Measurements from ENCODE around the gene PTPN7.
"Not testable (repeated sequence)": the region's sequence is repeated elsewhere in the genome, so short reads cannot be mapped to it uniquely, and the experiment has no call there.

PTPN7 gene

DNA sequence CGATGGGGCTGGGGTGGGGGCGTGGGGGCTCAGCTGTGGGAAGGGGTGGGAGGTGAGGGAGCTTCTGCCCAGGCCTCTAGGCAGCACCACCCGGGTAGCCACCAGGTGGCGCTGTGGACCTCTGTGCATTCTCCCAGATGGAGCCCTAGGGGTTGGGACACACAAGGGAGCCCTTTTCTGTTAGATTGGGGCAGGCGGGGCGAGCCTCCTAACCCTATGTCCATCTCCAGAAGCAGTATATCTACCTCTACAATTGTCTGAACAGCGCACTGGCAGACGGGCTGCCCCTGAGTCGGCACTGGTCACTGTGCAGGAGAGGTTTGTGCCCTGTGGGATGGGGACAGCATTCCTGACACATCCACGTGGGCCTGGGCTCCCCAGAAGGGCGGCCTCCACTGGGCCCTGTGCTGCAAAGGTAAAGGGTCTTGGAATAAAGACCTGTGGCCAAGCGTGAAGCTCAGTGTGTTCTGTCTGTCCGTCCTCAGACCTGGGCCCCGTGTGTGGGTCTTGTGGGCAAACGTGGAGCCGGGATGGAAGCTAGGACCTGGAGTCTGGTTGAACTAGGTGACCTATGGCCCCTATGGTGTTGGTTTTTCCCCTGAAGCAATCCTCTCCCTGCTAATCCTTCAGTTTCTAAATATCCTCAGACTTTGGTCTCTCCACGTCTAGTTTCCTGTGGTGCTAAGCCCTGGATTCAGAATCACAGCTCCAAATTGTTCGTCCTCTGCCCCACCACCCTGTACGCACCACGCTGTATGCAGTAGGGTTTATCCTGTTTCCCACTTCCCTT, 28.8 kb upstream of the PTPN7 start:
- peak; percentile 83 for DNase-seq

DNA sequence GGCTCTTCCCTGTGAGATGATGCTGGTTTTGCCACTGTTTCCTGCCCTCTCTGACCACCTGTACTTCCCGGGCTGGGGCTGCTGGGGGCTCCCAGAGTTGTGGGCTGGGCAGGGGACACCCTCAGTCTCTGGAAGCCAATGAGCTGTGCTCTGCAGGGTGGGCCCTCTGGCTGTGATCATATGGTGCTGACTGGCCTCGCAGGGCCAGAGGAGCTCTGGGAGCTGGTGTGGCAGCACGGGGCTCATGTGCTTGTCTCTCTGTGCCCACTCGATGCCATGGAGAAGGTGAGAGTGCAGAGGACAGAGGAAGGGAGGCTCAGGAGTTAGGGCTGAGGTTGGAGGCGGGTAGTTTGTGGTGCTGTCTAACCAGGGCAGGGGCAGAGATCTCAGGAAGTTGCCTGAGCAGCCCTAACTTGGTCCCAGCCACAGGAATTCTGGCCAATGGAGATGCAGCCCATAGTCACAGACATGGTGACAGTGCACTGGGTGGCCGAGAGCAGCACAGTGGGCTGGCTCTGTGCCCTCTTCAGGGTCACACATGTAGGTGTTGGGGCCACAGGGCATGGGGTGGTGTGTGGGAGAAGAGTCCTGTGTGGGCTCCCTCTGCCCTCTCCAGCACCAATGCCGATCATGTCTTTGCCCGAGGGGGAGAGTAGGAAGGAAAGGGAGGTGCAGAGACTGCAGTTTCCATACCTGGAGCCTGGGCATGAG, 27.4 kb upstream of the PTPN7 start:
- no peak for DNase-seq

DNA sequence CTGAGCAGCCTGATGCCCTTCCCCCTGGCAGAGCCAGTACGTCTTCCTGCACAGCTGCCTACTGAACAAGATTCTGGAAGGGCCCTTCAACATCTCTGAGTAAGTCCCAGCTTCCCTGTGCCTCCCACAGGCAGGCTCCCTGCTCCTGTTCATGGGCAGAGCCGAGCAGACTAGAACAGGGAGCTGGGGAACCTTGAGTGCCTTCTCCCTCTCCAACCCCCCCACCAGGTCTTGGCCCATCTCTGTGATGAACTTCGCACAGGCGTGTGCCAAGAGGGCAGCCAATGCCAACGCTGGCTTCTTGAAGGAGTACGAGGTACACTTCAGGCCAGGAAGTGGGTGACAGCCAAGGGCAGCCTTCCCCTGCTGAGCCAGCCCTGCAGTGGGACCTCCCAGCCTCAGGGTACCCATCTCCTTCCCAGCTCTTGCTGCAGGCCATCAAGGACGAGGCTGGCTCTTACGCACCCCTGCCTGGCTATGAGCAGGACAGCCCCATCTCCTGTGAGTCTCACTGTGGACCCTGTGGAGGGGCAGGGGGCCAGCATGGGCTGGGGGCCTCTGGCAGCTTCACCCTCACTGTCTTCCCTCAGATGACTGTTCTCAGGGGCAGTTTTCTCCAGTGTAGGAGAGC, 26.8 kb upstream of the PTPN7 start:
- DNase-seq = no peak

DNA sequence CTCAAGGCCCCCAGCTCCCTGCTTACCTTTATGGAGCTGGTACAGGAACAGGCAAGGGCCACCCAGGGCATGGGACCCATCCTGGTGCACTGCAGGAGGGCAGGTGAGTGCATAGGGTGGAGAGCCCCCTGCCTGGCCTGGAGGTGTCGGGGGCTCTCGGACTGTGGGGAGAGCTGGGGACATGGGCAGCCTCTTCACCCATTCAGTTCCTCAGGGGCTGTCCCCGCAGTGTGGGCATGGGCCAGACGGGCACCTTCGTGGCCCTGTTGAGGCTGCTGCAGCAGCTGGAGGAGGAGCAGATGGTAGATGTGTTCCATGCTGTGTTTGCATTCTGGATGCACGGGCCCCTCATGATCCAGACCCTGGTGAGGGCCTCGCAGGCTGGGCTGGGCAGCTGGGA, 25.9 kb upstream of the PTPN7 start:
- no peak for DNase-seq

DNA sequence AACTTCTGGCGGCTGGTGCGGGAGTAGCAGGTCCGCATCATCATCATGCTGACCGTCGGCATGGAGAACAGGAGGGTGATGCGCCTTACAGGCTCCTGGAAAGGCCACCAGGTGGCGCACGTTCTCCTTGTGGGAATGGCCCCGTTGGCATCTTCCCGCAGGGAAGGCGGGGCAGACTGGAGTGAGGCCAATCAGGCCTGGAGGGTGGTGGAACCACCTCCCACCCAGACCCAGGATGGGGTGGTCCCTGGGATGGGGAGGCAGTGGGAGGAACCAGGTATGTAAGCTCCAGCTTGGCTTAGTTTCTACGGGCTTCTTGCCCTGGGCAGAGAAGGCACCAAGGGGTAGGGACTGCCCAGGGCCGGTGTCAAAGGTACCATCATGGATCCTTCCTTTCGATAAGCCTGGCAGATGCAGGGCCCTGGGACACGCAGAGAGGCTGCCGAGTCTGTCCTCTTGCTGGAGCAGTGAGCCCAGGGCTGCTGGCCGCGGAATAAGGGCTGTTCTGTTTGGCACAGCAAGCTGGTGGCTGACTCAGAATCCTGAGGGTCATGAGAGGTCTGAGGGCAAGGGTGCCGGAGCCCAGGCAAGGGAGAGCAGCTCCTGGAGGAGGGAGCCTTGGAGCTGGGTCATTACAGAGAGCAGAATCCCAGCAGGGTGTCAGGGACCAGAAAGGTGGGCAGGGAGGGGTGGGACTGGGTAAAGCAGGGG, 24.5 kb upstream of the PTPN7 start:
- peak; percentile 82 for DNase-seq

DNA sequence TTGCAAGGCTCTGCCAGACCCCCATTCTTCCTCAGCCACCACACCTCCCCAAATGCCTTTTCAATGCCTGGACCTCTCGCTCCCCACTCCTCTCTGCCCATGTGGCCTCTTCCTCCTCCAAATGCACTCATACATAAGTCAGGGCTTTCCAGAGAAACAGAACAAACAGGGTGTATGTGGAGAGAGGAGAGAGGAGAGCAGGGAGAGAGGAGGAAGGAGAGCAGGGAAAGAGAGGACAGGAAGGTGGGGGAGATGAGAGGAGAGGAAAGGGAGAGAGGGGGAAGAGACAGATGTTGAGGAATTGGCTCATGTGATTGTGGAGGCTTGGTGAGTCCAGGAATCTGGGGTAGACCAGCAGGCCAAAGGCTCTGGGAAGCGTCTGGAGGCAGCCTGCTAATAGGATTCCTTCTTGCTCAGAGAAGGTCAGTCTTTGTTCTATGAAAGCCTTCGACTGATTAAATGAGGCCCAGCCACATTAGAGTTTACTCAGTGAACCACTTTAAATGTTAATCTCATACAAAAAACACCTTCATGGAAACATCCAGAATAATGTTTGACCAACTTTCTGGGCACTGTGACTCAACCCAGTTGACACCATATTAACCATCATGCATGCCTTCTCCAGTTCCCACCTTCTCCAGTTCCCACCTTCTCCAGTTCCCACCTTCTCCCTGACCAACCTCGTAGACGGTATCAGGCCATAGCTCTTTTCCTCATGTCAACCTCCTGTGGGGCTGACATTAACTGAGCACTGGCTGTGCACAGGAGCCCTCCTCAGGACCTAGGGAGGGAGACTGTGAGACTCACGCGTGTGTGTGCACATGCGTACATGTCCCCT, 21.9 kb upstream of the PTPN7 start:
- no peak for DNase-seq

DNA sequence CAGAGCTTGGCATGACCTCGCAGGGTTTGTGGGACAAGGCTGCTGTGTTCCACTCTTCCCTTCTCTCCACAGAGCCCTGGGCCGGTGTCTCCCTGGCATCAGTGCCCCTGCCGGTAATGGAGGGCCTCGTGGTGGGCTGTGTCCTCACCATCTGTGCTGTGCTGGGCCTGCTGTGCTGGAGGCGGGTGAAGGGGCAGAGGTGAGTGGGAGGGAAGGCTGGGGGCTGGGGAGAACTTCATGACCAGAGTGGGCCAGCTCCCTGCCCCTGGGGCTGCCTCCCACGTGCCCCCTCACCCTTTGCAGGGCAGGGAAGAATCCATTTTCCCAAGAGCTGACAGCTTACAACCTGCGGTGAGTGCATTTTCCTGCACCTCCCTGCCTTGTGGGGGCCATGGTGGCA, 21.2 kb upstream of the PTPN7 start:
- no peak for DNase-seq

DNA sequence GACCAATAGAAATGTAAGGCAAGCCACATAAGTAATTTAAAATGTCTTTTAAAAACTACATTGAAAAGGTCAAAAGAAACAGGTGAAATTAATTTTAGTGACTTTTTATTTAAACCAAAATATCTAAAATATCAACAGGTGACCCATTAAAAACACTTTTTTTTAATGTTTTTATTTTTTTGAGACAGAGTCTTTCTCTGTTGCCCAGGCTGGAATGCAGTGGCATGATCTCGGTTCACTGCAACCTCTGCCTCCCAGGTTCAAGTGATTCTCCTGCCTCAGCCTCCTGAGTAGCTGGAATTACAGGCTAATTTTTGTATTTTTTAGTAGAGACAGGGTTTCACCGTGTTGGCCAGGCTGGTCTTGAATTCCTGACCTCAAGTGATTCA, 20.3 kb upstream of the PTPN7 start:
- DNase-seq = not testable (repeated sequence)

DNA sequence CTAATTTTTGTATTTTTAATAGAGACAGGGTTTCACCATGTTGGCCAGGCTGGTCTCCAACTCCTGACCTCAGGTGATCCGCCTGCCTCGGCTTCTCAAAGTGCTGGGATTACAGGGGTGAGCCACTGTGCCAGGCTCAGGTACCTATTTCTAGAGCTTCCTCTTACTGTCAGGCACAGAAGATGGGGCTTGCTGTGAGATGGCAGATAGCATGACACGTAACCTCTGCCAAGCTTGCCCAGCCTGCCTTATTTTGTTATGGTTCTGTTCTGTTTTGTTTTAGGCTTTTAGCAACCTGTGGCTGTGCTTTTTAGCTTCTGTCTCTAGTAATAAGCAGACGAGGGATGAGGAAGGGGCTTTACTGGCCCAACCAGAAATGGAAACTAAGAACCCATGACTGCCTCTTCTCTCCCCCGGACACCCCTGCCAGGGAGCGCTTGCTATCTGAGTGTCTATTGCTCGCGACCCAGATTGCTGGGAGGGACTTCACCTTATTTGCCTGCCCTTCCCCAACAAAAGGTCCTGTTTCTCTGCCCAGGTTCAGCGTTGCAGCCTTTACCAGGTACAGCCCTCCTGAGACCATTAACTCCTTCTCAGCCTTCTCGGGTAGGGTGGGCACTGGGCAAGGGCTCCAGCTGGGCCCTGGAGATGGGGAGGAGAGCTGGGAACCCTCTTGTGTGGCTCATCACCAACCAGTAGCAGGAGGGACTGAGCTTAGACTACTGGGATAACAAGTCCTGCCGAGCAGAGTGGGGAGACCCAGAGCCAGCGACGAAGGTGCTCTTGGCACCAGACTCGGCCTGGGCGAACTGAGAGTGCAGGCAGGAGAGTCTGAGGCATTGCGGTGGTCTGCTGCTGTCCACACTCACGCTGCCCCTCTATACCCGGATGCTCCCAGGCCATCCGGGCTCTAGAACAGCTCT, 19.7 kb upstream of the PTPN7 start:
- no peak for DNase-seq

DNA sequence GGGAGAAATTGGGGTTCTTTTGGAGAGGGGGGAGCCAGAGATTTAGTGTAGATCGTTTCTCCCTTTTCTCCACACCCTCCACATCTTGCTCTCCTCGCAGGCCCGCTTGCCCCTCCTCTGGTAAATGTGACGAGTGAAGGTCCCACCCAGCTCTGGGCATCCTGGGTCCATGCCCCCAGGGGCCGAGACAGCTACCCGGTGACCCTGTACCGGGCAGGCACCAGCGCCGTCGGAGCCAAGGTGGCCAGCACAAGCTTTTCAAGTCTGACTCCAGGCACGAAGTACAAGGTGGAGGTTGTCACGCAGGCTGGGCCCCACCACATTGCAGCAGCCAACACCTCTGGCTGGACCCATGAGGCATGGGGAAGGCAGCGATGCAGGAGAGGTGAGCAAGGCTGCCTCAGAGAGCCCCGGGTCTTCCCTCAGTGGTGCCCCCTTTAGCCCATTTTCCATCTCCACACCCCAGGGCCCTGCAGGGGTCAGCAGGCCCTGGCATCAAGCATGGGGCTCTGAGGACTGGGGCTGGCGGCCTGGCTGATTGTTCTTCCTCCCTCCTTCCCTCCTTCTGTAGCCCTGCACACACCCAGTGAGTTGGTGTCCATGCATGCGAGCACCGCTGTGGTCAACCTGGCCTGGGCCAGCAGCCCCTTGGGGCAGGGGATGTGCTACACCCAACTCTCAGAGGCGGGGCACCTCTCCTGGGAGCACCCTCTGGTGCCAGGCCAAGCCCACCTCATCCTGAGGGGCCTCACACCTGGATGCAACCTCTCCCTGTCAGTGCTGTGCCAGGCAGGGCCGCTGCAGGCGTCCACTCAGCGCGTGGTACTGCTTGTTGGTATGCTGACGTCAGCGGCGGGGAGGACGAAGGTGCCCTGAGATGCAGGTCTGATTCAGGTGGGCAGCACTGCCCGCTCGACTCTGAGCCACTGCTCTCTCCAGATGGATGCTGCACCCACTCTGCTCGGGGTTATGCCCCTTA, 16.8 kb upstream of the PTPN7 start:
- no peak for DNase-seq

DNA sequence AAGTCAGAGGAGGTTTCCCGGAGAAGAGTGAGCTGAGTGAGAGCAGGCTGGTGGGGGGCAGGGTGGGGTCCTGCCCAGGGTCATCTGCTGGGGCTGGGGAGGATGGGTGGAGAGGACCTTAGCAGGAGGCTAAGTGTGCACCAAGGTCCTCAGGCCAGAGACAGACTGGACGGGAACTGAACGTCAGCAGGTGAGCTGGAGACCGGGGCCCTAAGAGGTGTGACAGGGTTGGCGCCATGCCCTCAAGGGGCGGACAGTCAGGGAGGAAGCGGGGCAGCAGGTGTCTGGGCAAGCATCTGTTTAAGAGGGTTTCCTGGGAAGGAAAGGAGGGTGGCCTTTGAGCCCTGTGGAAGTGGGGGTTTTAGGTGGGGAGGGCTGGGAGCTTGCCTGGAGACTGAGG, 13.6 kb upstream of the PTPN7 start:
- no peak for DNase-seq

DNA sequence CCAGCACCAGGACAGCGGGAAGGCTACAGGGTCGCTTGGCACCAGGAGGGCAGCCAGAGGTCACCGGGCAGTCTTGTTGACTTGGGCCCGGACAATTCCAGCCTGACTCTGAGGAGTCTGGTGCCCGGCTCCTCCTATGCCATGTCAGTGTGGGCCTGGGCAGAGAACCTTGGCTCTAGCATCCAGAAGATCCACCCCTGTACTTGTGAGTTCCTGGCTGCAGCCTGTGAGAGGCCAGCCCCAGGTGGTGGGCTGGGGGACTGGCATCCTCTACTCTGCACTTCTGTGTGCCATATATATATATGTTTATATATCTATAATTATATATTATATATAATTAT, 11.6 kb upstream of the PTPN7 start:
- no peak for DNase-seq

DNA sequence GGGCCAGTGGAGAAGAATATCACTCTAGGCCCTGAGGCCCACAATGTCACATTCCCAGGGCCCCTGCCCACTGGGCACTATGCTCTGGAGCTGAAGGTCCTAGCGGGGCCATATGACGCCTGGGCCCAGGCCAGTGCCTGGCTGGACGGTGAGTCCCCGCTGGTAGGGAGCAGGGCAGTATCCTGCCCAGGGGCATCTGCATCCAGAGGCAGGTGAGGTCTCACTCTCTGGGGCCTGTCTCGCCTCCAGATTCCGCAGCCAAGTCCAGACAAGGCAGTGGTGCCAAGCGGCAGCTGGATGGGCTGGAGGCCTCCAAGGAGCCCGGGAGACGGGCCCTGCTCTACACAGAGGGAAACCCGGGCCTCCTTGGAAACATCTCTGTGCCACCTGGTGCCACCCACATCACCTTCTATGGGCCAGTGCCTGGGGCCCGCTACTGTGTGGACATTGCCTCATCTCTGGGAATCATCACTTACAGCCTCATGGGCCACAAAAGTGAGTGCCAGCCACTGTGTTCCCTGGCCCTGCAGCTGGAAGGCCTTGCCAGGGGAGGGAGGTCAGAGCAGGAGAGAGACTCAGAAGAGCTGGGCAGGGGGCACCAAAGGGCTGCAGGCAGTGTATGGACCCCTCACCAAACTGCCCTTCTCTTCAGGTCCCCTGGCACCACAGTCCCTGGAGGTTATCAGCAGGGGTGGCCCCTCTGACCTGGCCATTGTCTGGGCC, 11.1 kb upstream of the PTPN7 start:
- no peak for DNase-seq

DNA sequence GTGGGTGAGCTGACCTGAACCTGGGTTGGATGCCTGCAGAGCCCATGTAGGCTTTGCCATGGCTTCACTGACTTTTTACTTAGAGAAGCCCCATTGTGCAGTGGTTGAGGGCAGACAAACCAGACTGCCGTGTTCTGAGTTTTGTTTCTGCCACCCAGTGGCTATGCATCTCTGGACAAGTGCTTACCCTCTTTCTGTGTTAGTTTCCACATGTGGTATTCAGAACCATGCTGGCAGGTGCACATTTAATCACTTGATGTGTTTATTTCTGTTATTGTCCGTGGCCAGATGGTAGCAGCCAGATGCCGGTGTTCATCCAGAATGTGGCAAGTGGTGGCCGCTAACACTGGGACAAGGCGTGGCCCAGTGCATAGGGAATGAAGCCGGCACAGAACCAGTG, 10.3 kb upstream of the PTPN7 start:
- no peak for DNase-seq

DNA sequence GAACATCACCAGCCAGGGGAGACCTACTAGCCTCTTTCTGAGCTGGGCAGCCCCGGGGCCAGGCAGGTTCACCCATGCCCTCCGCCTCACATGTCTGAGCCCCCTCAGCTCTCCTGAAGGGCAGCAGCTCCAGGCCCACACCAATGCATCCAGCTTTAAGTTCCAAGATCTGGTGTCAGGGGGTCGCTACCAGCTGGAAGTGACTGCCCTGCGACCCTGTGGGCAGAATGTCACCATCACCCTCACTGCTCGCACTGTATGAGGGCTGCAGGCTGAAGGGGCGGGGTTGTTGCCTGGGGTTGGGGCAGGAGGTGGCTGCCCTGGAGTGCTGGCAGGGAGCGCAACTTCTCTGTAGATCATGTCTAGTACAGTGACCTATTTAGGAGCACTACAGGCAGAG, 8.5 kb upstream of the PTPN7 start:
- no peak for DNase-seq

DNA sequence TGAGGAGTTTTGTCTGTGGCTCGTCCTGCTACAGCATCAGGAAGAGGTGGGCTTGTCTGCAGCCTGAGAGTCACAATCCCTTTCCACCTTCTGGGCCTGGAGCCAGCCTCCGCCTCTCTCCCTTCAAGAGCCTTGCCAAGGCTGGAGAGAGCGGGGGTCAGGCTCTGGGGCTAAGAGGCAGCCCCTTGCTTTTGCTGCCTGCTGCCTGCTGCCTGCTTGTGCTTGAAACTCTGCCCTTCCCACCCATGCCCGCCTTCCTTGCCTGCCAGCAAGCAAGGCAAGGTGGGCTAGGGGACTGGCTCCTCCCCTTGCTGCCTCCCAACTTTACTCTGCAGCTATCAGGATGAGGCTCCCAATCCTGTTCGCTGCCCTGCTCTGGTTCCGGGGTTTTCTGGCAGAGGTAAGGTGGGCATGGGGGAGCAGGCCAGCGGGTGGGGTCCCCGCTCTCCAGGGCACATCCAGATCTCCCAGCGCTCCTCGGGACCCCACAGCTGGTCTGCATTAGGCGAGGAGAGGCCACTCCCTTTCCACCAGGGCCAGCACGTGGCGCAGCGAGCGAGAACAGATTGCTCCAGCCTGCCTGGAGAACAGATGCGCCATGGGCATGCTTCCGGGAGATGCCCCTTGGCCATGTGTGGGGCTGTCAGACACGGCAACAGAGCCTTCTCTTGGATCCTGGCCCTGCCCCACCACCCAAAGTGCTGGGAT, 7.5 kb upstream of the PTPN7 start:
- no peak for DNase-seq

DNA sequence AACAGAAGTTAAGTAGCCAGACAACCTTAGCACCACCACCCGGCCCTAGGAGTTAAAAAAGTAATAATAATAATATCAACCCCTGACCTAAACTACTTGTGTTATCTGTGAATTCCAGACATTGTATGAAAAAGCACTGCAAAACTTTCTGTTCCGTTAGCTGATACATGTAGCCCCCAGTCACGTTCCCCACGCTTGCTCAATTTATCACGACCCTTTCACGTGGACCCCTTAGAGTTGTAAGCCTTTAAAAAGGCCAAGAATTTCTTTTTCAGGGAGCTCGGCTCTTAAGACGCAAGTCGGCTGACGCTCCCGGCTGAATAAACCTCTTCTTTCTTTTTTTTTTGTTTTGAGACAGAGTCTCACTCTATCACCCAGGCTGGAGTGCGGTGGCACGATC, 6.7 kb upstream of the PTPN7 start:
- not testable (repeated sequence) for DNase-seq

DNA sequence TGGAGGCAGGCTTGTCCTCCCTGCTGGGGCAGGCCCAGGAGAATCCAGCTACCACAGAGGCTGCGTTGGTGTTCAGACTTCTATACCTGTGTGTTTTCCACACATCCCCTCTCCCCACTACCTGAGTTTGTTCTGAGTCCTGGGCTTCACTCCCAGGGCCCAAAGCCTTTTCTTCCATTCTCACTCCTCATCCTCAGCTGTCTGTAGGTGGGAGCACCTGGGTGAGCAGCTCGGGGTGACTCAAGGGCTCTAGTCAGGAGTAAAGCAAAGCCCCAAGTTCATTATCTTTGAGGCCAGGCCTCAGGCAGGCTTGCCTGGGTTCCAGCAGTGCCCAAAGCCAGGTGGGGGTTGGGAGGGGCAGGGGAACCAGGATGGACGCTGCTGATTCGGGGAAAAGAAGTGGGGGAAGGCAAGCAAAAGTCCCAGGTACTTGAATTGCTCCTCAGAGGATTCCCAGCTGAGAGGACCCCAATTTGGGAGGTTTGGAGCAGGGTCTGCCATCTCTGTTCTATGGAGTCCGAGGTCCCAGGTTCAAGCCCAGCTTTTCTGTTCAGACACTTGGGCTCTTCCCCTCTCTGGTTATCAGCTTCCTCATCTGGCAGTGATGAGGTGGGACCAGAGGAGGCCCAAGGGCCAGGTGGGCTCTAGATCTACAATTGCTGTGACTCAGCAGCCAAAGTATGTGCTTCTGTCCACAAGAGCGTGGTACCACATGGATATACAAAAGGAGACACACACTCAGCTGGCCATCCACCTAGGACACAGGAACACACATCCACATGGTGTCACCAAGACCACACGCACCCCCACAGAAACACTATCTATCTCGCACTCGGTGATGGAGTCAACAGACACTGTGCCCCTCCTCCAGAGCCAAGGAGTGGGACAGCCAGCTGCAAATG, 5.8 kb upstream of the PTPN7 start:
- DNase-seq = no peak

All from CD4-positive, alpha-beta T cell treated with Interleukin-6 for 4 hours (primary cell).